HG03280 (cell line): ENCODE measurements around the gene ASXL2.

Source experiments
- ATAC-seq: cut with Tn5 transposase; IDR thresholded peaks from one replicate; pipeline ENCODE4 v1.9.1; 2021; ENCODE audit warnings: mild to moderate bottlenecking, moderate library complexity; ENCODE audit not compliant: unreplicated experiment

The ASXL2 gene

GRCh38 chr2:25698752-25699151, 179.5 kb downstream of the ASXL2 start:
- no peak for ATAC-seq

DNA sequence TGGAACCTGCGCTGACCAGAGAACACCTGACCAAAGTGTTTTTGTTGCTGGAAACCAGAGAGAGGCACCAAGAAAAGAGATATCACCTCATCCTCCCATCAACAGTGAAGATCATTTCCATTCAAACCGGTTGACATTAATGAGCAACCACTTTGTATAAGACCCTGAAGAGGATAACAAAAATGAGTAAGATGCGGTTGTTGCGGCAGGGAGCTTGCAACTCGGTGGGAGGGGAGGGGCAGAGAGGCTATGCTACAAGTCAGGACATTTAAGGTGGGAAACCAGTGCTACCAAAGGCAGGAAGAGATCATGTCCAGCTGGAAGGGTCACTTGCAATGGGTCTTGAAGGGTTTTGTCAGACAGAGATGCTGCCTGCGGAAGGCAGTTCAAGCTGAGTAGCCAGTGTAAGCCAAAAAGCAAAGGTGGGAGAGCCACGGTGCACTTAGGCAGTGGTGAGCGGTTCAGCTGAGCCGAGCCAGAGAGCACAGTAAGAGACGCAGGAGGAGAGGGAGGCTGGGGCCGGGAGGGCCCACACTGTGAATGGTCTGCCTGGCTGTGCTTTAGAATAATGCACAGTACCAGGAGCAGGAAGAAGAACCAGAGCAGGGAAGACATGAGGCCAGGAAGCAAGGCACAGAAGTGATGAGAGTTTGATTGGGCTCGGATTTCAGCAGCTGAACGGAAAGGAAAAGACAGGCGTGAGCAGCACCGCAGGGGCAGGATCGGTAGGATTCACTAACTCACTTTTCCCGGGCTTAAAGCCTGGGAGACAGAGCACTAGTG, 180.5 kb downstream of the ASXL2 start:
- no peak for ATAC-seq

DNA sequence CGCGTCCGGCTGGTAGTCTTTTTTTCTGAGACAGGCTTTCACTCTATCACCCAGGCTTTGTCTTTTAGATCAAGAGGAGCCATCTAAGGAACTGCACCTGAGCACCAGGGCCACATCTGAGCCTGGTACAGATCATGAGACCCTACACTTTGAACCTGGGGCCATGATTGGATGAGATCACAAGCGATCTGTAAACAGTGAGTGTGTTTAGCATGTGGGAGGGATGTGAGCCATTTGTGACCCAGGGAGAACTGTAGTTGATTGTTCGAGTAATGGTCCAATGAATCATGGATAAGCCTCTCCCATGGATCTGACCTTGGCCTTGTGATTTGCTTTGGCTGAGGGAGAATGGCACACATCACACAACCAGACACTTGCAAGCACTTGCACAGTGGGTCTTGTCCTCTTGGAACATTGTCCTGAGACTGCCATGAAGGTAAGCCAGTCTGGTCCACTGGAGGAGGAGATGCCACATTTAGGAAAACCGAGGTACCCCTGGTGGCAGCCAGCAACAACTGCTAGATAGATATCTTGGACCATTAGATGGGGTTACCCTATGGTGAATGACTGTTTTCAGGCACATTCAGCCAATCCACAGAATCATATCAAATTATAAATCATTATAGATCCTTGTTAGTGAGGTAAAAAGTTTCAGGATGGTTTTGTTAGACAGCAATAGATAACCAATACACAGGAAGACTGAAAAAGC, 185.4 kb downstream of the ASXL2 start:
- ATAC-seq: no peak

DNA sequence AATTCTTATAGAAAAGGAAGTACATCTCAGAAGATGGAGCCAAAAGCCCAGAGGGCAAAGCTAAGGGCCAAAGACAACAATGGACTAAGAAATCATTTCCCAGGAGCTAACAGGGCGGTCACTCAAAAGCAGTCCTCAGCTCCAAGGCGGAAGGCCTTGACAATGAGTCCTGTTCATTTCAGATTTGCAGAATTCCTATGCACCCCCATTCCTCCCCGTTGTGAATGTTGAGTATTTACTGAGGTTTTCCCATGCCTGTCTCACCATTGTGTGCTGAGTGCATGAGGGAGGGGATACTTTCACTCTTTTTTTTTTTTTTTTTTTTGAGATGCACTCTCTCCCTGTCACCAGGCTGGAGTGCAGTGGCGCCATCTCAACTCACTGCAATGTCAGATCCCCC, 186.1 kb downstream of the ASXL2 start:
- no peak for ATAC-seq

GRCh38 chr2:25690058-25690457, 188.2 kb downstream of the ASXL2 start:
- ATAC-seq: no peak

DNA sequence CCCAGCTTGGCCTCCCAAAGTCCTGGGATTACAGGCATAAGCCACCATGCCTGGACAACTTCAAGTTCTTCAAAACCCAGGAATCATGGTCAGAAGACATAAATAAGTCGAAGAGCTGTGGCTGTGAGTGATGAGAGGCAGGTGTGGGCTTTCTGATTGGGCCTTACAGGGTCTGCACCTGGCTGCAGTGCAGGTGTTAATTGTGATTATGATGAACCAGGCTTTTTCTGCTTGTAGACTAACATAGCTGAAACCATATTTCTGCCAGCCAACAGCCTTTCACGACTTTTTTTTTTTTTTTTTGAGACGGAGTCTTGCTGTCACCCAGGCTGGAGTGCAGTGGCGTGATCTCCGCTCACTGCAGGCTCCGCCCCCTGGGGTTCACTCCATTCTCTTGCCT, 190.1 kb downstream of the ASXL2 start:
- ATAC-seq: no peak

DNA sequence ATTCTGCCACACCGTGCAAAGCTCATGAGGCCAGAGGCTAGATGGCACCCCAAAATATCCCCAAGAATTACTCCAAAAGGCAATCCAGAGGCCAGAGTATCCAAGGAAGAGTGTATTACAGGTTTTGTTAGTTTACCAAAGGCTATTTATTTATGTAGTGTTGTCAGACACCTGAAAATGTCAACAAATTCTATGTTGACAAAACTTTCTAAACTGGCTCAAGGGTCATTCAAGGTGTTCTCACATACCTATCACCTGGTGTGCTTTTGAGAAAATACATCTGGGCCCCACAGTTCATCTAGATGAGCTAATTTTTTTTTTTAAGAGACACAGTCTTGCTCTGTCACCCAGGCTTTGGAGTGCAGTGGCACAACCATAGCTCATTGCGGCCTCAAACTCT, 192.5 kb downstream of the ASXL2 start:
- ATAC-seq: no peak

DNA sequence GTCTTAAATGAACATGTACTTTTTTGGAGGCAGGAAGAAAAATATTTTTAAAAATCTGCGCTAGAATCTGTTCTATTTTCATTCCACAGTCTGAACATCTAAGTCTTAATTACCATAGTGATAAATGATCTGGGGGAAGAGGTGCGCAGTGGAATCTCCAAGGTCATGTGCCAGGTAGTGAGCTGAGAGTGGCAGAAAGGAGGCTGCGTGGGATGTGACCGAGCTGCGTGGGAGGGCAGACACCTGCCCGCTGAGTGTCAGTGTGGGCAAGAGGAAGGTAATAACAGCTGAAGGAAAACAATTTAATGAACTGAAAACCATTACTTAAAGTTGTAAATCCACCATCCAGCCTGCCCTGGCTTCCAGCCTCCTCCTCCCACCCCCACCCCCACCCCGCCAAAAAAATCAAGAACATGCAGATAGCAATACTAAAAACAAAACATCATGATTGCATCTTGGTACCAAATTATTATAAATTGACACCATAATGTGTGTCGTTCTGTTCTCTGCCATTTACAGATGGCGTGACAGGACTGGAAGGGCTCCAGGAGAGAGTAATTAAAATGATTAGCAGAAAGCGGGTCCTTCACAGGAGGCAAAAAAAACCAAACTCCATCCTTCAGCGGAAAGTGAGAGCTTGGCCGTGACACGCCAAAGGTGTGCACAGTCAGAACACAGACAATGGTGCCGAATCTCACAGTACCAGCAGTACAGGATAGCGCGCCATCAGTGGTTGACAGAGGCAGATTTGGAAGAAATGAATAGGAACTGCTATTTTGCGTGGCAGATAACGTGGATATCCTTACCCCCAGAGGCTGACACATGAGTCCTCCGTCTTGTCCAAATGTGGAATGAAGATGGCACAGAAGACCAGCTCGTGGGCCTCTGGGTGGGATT, 193.5 kb downstream of the ASXL2 start:
- ATAC-seq: no peak
